KMS-11 (cell line): ENCODE results near the gene NEDD4L.

Experiments used
- H2AFZ ChIP-seq: fragments of 200-600 bp; sonication (generic); 2 replicates; pipeline ENCODE4 v1.6.1; 2016; ENCODE audit warnings: antibody characterized with exemption, mixed run types, low read depth
- H3K27ac ChIP-seq: fragments of 200-600 bp; sonication (generic); 2 replicates; pipeline ENCODE4 v1.6.1; 2016; ENCODE audit warnings: mild to moderate bottlenecking, mixed run types
- H3K27me3 ChIP-seq: fragments of 200-600 bp; sonication (generic); 2 replicates; pipeline ENCODE4 v1.6.1; 2017; ENCODE audit warnings: mild to moderate bottlenecking, low read depth, mixed run types, moderate library complexity; ENCODE audit not compliant: insufficient read depth
- H3K36me3 ChIP-seq: fragments of 200-600 bp; sonication (generic); 2 replicates; pipeline ENCODE4 v1.6.1; 2017; ENCODE audit warnings: mild to moderate bottlenecking, mixed run types; ENCODE audit not compliant: insufficient read depth
- H3K4me1 ChIP-seq: fragments of 200-600 bp; sonication (generic); 2 replicates; pipeline ENCODE4 v1.6.1; 2016; ENCODE audit warnings: mild to moderate bottlenecking, low read depth, mixed run types; ENCODE audit not compliant: poor library complexity, severe bottlenecking
- H3K4me2 ChIP-seq: fragments of 200-600 bp; sonication (generic); 2 replicates; pipeline ENCODE4 v1.7.0; 2016; ENCODE audit warnings: mild to moderate bottlenecking, mixed run types
- H3K4me3 ChIP-seq: fragments of 200-600 bp; sonication (generic); IDR thresholded peaks from 2 replicates; pipeline ENCODE4 v1.6.1; 2017; ENCODE audit warnings: low read depth, low read length, mixed read lengths; ENCODE audit not compliant: insufficient read depth
- H3K79me2 ChIP-seq: fragments of 200-600 bp; sonication (generic); 2 replicates; pipeline ENCODE4 v1.6.1; 2016; ENCODE audit warnings: low read depth, mixed run types; ENCODE audit not compliant: insufficient read depth
- H3K9ac ChIP-seq: fragments of 200-600 bp; sonication (generic); 2 replicates; pipeline ENCODE4 v1.6.1; 2016; ENCODE audit warnings: mild to moderate bottlenecking, mixed run types
- H4K20me1 ChIP-seq: fragments of 200-600 bp; sonication (generic); 2 replicates; pipeline ENCODE4 v1.6.1; 2016; ENCODE audit warnings: mild to moderate bottlenecking, mixed run types; ENCODE audit not compliant: insufficient read depth
- TF ChIP-seq, protein P1 (sequence below): fragments of 200-600 bp; sonication (generic); conservative IDR thresholded peaks from 2 replicates; pipeline ENCODE4 v1.6.1; 2017; ENCODE audit warnings: low read depth, mild to moderate bottlenecking, antibody characterized with exemption, low read length, moderate library complexity, mixed read lengths

NEDD4L gene

DNA sequence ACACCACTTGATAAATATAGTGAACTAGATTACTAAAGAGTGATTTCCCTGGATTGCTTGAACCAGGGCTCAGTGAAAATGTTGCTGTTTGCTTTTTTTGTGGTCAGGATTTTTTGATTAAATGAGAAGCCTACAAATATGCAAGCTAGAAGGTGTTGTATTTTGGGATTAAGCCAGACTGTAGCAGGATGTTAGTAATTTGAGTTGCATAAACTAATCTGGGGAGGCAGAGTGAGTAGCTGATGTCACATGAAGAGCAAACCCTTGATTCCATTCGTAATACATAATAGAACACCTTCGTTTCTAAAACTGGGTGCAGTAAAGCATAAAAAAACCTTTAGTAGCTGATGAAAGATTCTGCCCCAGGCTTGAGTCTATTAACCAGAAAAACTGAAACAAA lies 32.0 kb downstream of the NEDD4L start:
- H3K4me3 ChIP-seq = no peak overlapping the region
- H3K79me2 ChIP-seq = peaks cover 8% of the 10 kb centered on the region; the same call in 1 of the 2 replicates
- H3K4me2 ChIP-seq = no peak overlapping the region
- no peaks in the 10 kb centered on the region for H3K27me3 ChIP-seq
- no peaks in the 10 kb centered on the region for H4K20me1 ChIP-seq
- H3K36me3 ChIP-seq = no peaks in the 10 kb centered on the region
- no peak overlapping the region for H3K9ac ChIP-seq
- peaks cover 15% of the 10 kb centered on the region for H3K4me1 ChIP-seq
- H2AFZ ChIP-seq = no peak overlapping the region
- TF ChIP-seq, protein P1, sequence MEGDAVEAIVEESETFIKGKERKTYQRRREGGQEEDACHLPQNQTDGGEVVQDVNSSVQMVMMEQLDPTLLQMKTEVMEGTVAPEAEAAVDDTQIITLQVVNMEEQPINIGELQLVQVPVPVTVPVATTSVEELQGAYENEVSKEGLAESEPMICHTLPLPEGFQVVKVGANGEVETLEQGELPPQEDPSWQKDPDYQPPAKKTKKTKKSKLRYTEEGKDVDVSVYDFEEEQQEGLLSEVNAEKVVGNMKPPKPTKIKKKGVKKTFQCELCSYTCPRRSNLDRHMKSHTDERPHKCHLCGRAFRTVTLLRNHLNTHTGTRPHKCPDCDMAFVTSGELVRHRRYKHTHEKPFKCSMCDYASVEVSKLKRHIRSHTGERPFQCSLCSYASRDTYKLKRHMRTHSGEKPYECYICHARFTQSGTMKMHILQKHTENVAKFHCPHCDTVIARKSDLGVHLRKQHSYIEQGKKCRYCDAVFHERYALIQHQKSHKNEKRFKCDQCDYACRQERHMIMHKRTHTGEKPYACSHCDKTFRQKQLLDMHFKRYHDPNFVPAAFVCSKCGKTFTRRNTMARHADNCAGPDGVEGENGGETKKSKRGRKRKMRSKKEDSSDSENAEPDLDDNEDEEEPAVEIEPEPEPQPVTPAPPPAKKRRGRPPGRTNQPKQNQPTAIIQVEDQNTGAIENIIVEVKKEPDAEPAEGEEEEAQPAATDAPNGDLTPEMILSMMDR = no peak
- H3K27ac ChIP-seq = no peak overlapping the region

DNA sequence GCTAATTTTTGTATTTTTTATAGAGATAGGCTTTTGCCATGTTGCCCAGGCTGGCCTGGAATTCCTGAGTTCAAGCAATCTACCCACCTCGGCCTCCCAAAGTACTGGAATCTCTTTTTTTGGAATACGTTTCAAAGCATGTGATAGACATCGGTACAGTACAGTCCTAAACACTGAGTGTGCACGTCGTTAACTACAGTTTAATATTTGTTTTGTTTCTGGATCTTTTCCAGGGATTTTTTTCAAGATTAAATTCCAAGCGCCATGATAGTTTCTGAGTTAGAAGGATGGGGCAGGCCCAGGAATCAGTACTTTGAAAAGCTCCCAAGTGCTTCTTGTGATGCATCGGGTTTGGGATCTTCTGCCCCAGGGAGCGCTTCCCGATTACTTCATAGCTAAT lies 33.3 kb downstream of the NEDD4L start:
- peaks cover 6% of the 10 kb centered on the region; the same call in 1 of the 2 replicates for H3K79me2 ChIP-seq
- H4K20me1 ChIP-seq = no peaks in the 10 kb centered on the region
- peaks cover 15% of the 10 kb centered on the region for H3K4me1 ChIP-seq
- H3K36me3 ChIP-seq = no peaks in the 10 kb centered on the region
- H3K9ac ChIP-seq = no peak overlapping the region
- no peak overlapping the region for H2AFZ ChIP-seq
- H3K27me3 ChIP-seq = no peaks in the 10 kb centered on the region
- H3K27ac ChIP-seq = no peak overlapping the region
- TF ChIP-seq, protein P1 = no peak
- no peak overlapping the region for H3K4me2 ChIP-seq
- H3K4me3 ChIP-seq = no peak overlapping the region

DNA sequence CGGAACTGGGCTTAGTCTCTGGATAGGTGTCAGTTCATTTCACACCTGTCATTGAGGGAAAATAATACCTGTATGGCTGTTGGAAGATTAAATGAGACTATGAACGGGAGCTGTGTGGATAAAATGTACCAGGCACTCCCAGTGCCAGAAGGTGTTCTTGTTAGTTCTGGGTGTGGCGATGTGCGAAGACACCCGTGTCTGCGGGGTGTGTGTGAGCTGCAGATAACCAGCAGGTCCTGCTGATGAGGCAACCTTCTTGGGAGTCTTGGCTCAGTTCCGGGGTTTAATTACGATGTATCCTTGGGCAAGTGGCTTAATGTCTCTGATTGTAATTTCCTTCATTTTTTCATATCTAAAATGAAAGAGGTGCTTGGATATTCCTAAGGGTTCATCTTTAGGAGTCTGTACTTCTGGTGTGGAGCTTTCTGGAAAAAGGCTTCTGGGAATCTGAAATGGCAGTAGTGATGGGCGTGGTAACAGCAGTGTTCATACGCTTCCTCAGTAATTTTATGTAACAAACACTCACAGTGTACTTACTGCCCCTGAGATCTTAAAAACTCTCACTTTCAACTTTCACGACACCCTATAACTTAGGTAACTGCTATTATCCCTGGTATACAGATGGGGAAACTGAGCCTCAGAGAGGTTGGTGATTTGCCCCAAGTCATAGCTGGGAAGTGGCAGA lies 35.0 kb downstream of the NEDD4L start:
- TF ChIP-seq, protein P1 = no peak
- no peak overlapping the region for H3K4me3 ChIP-seq
- H3K79me2 ChIP-seq = peaks cover 6% of the 10 kb centered on the region; the same call in 1 of the 2 replicates
- H4K20me1 ChIP-seq = no peaks in the 10 kb centered on the region
- no peaks in the 10 kb centered on the region for H3K27me3 ChIP-seq
- no peak overlapping the region for H3K4me2 ChIP-seq
- H3K27ac ChIP-seq = no peak overlapping the region
- H3K36me3 ChIP-seq = no peaks in the 10 kb centered on the region
- no peak overlapping the region for H2AFZ ChIP-seq
- H3K4me1 ChIP-seq = peaks cover 15% of the 10 kb centered on the region
- no peak overlapping the region for H3K9ac ChIP-seq

DNA sequence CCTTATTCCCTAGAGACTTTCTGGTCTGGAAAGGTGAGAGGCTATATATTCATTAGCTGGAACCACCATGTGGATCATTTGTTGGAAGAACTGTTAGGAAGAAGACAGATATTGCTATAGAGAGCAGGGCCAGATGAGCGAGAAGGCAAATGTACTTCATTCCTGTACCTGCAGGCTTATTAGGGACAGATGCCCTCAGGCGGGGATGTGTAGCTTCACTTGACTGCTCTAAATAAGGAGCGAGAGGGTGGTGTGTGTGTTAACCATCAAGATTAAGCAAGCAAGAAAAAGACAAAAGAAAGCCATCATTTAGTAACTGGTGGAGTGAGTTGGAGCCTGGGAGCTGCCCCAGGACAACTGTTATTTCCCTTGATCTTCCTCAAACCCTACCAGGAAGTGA lies 36.4 kb downstream of the NEDD4L start:
- H3K9ac ChIP-seq = no peak overlapping the region
- H3K4me1 ChIP-seq = peaks cover 15% of the 10 kb centered on the region
- no peak overlapping the region for H3K4me2 ChIP-seq
- no peak overlapping the region for H2AFZ ChIP-seq
- peaks cover 4% of the 10 kb centered on the region; the same call in 1 of the 2 replicates for H3K79me2 ChIP-seq
- no peaks in the 10 kb centered on the region for H3K36me3 ChIP-seq
- no peak overlapping the region for H3K27ac ChIP-seq
- H4K20me1 ChIP-seq = no peaks in the 10 kb centered on the region
- TF ChIP-seq, protein P1 = no peak
- no peak overlapping the region for H3K4me3 ChIP-seq
- no peaks in the 10 kb centered on the region for H3K27me3 ChIP-seq
